ENCODE results near the gene CYP46A1.
A peak's percentile ranks its signal among the peaks of the same experiment; 100 is the strongest.

CYP46A1 gene

DNA sequence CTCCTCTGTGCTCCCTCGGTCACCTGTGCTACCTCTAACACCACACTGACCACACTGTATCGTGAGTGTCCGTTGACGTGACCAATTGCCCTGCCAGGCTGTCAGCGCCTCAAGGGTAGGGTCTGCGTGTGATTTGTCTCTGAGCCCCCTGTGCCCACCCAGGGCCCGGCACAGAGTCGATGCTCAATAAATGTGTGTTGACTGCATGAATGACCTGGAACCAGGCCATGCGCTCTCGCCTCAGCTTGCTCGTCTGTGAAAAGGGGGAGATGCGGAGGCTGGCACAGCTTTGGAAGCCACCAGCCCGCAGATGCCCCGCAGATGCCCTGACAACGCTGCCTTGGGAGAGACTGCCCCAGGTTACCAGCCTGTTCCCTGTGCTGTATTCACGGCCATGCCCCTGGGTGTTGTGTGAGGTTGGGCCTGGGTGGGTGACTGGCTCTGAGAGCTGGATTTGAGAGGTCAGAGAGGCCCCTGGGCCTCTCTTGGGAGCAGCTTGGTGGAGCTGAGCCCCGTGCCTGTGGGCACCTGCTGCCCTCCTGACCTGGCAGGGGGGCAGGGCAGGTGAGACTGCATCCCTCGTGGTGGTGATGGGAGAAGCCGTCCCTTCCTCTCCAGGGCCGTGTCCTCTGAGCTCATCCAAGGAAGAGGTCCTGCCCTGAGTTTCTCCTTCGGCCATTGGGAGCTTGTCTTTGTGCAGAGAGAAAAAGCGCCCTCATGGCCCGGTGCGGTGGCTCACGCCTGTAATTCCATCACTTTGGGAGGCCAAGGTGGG is 43.2 kb downstream of the CYP46A1 start:
- no peaks in the 10 kb centered on the region for H3K9me3 ChIP-seq (ENCODE audit: insufficient read depth, low read depth, low read length)
- 95% methylated on average over 25 of the region's 25 CpGs for WGBS
- H3K9ac ChIP-seq (ENCODE audit: low read depth, low read length), result no peak overlapping the region
- no peaks in the 10 kb centered on the region for H3K27me3 ChIP-seq (ENCODE audit: insufficient read depth, low read length)
- H3K4me3 ChIP-seq (ENCODE audit: low read length), result no peak overlapping the region
- peaks cover 6% of the 10 kb centered on the region for H3K4me1 ChIP-seq (ENCODE audit: insufficient read depth, low read length)
- no peaks in the 10 kb centered on the region for H3K36me3 ChIP-seq (ENCODE audit: insufficient read depth, low read length)
- H3K27ac ChIP-seq (ENCODE audit: low read depth, low read length), result no peak overlapping the region

DNA sequence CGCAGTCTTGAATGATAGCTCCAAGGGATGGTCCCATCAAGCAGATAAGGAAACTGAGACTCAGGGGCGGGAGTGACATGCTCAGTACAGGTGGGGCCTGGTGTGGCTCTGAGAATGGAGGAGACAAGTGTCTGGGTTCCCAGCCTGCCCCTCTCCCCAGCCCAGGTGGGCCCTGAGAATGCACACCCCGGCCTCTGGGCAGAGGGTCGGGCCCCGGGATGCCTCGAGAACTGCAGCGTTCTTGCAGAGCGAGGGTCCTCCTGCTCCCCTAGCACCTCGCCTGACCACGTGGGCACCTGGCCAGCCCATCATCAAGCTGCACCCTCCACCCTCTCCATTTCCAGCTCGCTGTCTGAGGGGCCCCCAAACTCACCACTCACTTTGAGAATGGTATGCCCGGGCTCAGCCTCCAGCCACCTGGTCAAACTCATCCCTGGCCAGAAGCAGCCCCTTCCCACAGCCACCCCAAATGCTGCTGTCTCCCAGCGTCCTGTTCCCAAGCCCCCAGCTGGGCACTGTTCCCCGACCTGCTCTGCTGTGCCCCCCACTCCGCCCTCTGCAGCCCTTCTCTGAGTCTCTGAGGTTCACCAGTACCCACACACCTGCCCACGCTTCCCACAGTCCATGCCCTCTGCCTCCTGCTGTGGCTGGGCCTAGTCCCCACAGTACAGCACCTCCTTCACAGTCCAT is 44.3 kb downstream of the CYP46A1 start:
- Histone ChIP-seq H3K9me3 (ENCODE audit: insufficient read depth, low read depth, low read length) (no peaks in the 10 kb centered on the region), H3K27ac (ENCODE audit: low read depth, low read length) (no peak overlapping the region), H3K36me3 (ENCODE audit: insufficient read depth, low read length) (no peaks in the 10 kb centered on the region), H3K9ac (ENCODE audit: low read depth, low read length) (no peak overlapping the region), H3K27me3 (ENCODE audit: insufficient read depth, low read length) (no peaks in the 10 kb centered on the region), H3K4me3 (ENCODE audit: low read length) (no peak overlapping the region), H3K4me1 (ENCODE audit: insufficient read depth, low read length) (peaks cover 6% of the 10 kb centered on the region)
- WGBS, result 90% methylated on average over 16 of the region's 16 CpGs

DNA sequence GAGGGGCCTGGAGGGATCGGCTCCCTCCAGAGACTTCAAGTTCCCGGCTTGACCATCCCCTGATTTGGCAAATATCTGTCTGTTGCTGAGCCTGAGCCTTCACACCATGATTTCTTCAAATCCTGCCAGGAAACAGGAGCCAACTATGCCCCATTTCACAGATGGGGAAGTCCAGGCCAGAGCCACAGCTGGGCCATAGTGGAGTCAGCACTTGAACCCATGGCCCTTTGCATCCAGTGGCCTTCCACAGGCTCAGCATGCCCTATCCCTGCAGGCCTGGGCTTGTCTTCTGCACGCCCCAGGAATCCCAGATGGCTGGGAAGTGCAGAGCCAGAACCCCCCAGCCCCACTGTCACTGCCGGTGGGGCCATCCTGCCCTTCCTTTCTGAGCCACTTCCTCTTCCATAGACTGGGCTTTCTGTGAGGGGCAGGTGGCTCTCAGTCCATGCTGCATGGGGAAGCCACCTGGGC is 44.9 kb downstream of the CYP46A1 start:
- Histone ChIP-seq H3K27me3 (ENCODE audit: insufficient read depth, low read length) (no peaks in the 10 kb centered on the region), H3K4me1 (ENCODE audit: insufficient read depth, low read length) (peaks cover 6% of the 10 kb centered on the region), H3K4me3 (ENCODE audit: low read length) (no peak overlapping the region), H3K27ac (ENCODE audit: low read depth, low read length) (no peak overlapping the region), H3K9me3 (ENCODE audit: insufficient read depth, low read depth, low read length) (no peaks in the 10 kb centered on the region), H3K36me3 (ENCODE audit: insufficient read depth, low read length) (no peaks in the 10 kb centered on the region), H3K9ac (ENCODE audit: low read depth, low read length) (no peak overlapping the region)
- WGBS, result 87% methylated on average over 4 of the region's 4 CpGs

DNA sequence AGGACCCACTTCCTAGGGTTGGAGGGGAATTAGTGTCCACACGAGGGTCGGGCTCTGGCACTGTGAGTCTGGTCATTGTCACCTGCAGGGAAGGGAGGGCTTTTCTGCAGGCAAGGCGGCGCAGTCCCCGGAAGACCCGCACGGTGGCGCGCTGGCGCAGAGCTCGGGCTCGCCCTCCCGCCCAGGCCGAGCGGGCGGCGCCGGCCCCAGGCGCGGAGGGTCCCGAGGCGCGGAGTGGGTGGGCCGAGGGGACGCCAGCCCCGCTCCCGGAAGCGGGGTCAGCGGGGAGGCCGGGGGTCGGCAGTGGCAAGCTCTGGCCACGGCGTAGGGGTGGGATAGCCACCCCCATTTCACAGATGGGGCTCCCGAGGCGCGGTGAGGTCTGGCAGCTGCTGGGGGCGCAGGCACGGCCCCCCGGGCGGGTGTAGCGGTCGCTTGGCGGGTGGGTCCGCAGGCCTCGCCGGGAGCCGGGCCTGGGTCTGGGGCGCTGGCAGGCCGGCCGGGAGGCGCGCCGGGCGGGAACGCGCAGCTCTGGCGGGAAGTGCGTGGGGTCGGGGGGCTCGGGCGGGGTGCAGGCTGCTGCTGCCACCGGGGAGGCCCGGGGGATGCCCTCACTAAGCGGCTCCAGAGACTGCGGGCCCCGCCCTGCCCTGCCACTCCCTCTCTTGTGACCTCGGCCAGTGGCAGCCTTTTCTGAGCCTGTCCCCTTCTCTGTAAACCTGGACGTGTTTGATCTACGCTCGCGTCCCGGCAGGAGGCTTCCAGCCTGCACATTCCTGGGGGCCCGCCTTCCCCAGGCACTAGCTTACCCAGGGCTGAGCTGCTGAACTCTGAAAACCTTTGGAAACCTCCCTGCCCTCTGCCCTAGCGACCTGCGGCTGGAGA is 46.1 kb downstream of the CYP46A1 start:
- Histone ChIP-seq H3K9me3 (ENCODE audit: insufficient read depth, low read depth, low read length) (no peaks in the 10 kb centered on the region), H3K27ac (ENCODE audit: low read depth, low read length) (peak overlapping the region; percentile 54; the same call in 1 of the 2 replicates), H3K4me1 (ENCODE audit: insufficient read depth, low read length) (peaks cover 6% of the 10 kb centered on the region), H3K27me3 (ENCODE audit: insufficient read depth, low read length) (no peaks in the 10 kb centered on the region), H3K36me3 (ENCODE audit: insufficient read depth, low read length) (no peaks in the 10 kb centered on the region), H3K4me3 (ENCODE audit: low read length) (peak overlapping the region; percentile 65), H3K9ac (ENCODE audit: low read depth, low read length) (peak overlapping the region; percentile 74)
- WGBS, result 2% methylated on average over 75 of the region's 75 CpGs

DNA sequence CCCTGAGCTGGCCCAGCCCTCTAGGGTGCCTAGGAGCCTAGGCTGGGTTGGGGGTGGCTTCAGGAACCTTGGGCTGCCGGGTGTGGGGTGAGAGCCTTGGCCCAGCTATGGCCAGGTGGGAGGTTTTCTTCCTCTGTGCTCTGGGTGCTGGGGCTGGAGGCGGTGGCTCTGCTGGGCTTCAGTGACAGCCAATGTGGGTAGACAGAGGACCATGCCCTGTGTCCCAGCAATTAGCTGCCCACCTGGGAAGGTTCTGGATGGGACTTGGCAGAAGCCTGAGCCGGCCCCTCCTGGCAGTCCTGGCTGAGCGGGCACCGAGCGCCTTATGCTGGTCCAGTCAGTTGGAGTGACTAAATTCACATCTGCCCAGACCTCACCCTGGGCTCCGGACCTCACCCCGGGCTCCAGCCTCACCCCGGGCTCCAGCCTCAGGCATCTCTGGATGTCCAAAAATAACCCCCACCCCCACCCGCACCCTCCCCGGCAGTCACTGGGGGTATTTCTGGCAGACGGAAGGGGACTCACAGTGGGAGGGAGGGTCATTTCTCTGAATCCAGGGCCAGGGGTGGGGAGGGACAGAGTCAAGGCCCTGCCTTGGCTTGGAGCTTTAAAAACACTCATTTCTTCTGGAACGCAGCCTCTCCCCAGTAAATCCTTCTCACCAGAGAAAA is 46.9 kb downstream of the CYP46A1 start:
- Histone ChIP-seq H3K9me3 (ENCODE audit: insufficient read depth, low read depth, low read length) (no peaks in the 10 kb centered on the region), H3K36me3 (ENCODE audit: insufficient read depth, low read length) (no peaks in the 10 kb centered on the region), H3K4me1 (ENCODE audit: insufficient read depth, low read length) (peaks cover 6% of the 10 kb centered on the region), H3K4me3 (ENCODE audit: low read length) (peak overlapping the region; percentile 65), H3K9ac (ENCODE audit: low read depth, low read length) (peak overlapping the region; percentile 74; the same call in 1 of the 2 replicates), H3K27ac (ENCODE audit: low read depth, low read length) (peak overlapping the region; percentile 54; the same call in 1 of the 2 replicates), H3K27me3 (ENCODE audit: insufficient read depth, low read length) (no peaks in the 10 kb centered on the region)
- 78% methylated on average over 12 of the region's 13 CpGs for WGBS

DNA sequence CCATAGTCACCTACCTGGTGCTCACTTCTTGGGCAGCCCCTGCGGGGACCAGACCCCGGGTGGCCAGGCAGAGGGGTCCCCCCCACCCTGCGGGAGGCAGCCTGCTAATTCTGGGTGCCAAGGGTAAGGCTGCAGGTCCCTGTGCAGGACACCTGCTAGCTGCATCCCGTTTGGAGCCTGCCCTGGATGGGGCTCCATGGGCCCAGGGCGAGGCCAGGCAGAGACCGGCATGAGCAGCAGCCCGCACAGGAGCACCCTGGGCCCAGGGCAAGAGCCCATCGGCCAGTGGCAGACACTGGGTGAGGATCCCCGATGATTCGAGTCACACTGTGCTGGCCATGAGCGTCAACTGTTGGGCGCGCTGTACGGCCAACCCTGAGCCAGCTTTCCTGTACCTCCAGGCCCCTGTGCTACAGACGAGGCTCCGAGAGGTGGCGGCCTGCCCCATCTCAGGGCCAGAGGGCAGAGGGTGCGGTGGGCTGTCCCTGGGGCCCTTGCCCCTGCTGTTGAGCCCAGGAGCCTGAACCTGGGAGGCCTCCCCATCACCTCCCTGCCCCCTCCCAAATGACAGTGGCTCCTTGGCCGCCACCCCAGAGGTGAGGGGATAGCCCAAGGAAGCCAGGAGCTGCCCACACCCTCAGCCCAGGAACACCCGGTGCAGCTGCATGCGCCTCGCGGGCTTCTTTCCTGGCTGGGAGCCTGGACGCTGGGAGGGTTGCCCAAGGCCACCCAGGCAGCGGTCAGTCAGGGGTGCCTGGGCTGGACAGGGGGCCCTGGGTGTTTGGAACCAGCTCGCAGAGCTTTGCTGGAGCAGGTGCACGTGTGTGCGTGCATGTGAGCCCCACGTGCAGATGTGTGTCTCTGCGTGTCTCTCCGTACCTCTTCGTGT is 47.7 kb downstream of the CYP46A1 start:
- Histone ChIP-seq H3K36me3 (ENCODE audit: insufficient read depth, low read length) (no peaks in the 10 kb centered on the region), H3K4me1 (ENCODE audit: insufficient read depth, low read length) (peaks cover 6% of the 10 kb centered on the region), H3K27ac (ENCODE audit: low read depth, low read length) (no peak overlapping the region), H3K9ac (ENCODE audit: low read depth, low read length) (no peak overlapping the region), H3K27me3 (ENCODE audit: insufficient read depth, low read length) (no peaks in the 10 kb centered on the region), H3K4me3 (ENCODE audit: low read length) (no peak overlapping the region), H3K9me3 (ENCODE audit: insufficient read depth, low read depth, low read length) (no peaks in the 10 kb centered on the region)
- 91% methylated on average over 32 of the region's 32 CpGs for WGBS

DNA sequence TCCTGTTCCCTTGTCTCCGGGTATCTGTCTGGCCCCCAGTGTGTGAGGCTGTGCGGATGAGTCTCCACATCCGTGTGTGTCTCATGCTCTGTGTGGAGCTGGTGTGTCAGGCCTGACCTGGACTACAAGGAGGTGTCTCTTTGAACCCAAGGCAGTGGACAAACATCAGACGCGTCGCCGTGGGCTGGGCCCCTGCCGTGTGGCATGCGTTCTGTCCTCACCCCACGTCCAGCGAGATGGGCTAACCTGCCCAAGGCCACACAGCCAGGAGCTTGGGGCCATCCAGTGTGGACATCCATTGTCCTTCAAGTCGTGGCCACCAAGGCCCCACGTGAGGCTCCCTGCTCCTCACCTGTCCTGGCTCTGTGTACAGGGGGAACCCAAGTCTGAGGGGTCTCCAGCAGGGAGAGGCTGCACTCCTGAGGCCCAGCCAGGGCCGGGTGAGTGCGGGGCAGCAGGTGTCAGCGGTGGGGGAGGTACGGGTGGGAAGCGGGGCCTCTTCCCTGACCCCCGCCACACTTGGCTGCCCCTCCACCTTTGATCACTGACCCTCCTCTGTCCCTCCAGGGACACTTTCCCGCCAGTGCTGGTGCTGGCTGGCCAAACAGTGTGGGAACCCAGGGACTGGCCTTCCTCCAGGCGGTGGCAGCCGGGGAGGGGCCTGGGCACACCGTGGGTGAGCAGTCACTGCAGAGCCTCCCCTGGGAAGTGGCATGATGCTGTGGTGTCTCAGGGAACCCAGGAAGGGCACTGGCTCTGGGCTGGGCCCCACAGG is 48.5 kb downstream of the CYP46A1 start:
- H3K9me3 ChIP-seq (ENCODE audit: insufficient read depth, low read depth, low read length), result no peaks in the 10 kb centered on the region
- no peak overlapping the region for H3K9ac ChIP-seq (ENCODE audit: low read depth, low read length)
- 94% methylated on average over 23 of the region's 23 CpGs for WGBS
- no peaks in the 10 kb centered on the region for H3K27me3 ChIP-seq (ENCODE audit: insufficient read depth, low read length)
- H3K27ac ChIP-seq (ENCODE audit: low read depth, low read length), result no peak overlapping the region
- H3K4me3 ChIP-seq (ENCODE audit: low read length), result no peak overlapping the region
- peaks cover 6% of the 10 kb centered on the region for H3K4me1 ChIP-seq (ENCODE audit: insufficient read depth, low read length)
- H3K36me3 ChIP-seq (ENCODE audit: insufficient read depth, low read length), result no peaks in the 10 kb centered on the region

DNA sequence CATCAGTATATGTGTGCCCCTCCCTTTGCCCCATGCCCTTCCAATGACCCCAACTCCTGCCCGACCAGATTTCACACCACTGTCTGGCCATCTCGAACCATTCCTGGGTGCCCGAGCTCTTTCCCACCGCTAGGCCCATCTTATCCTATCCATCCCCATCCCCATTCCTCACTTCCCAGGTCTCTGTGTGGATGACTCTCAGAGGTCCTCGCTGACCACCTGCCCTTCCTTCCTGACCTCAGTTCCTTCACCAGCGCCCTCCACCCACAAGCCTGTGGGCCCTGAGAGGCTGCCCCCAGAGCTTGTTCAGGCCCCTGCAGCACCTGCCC is 49.1 kb downstream of the CYP46A1 start:
- Histone ChIP-seq H3K9me3 (ENCODE audit: insufficient read depth, low read depth, low read length) (no peaks in the 10 kb centered on the region), H3K4me3 (ENCODE audit: low read length) (no peak overlapping the region), H3K27ac (ENCODE audit: low read depth, low read length) (no peak overlapping the region), H3K4me1 (ENCODE audit: insufficient read depth, low read length) (peaks cover 6% of the 10 kb centered on the region), H3K36me3 (ENCODE audit: insufficient read depth, low read length) (no peaks in the 10 kb centered on the region), H3K9ac (ENCODE audit: low read depth, low read length) (no peak overlapping the region), H3K27me3 (ENCODE audit: insufficient read depth, low read length) (no peaks in the 10 kb centered on the region)
- 90% methylated on average over 6 of the region's 6 CpGs for WGBS

DNA sequence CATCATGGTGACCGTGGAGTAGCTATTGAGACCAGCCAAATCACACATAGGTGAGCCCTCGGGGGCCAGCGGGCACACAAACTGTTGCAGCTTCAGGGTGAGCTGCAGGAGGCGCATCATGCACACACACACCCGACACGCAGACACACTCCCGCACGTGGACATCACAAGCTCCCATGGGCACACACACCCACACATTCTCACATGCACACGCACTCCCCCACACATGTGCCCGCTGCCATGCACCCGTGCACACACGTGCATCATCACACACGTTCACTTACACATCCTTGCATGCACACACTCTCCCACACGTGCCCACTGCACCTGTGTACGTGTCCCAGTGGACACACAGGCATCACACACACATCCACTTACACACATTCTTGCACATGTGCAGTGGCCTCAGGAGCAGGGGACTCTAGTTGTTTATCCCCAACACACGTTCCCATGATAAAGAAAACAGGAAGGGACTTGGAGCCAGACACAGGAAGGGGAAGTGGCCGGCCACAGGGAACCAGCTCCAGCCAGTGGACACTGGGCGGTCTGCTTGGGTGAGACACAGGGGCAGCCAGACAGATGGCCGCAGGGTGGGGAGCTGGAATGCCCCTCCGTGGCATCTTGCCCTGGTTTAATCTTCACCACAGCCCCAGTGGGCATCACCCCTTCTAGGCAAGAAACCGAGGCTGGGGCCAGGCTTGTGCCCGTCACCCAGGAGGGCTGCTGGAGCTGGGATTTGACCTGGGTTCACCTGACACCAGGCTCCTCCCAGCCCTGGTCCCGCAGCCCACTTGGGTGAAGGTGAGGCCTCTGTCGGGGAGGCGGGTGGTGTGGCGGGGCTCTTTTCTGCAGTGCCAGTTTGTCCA is 49.7 kb downstream of the CYP46A1 start:
- Histone ChIP-seq H3K9ac (ENCODE audit: low read depth, low read length) (no peak overlapping the region), H3K27ac (ENCODE audit: low read depth, low read length) (no peak overlapping the region), H3K36me3 (ENCODE audit: insufficient read depth, low read length) (no peaks in the 10 kb centered on the region), H3K9me3 (ENCODE audit: insufficient read depth, low read depth, low read length) (no peaks in the 10 kb centered on the region), H3K4me3 (ENCODE audit: low read length) (no peak overlapping the region), H3K4me1 (ENCODE audit: insufficient read depth, low read length) (peaks cover 6% of the 10 kb centered on the region), H3K27me3 (ENCODE audit: insufficient read depth, low read length) (no peaks in the 10 kb centered on the region)
- WGBS, result 92% methylated on average over 26 of the region's 26 CpGs
